Measurements from ENCODE around the gene PPP1R3E.

Gene PPP1R3E

GRCh38 chr14:23344481-23344880 is 41.8 kb upstream of the PPP1R3E start:
- Histone ChIP-seq H3K4me3 (ENCODE audit: low read length) (no peak overlapping the region), H2AFZ (ENCODE audit: low read depth, low read length) (peak overlapping the region; percentile 12; the same call in 1 of the 2 replicates), H3K9ac (ENCODE audit: low read length) (no peak overlapping the region), H3K27ac (ENCODE audit: low read length) (no peak overlapping the region), H3K9me3 (ENCODE audit: insufficient read depth, low read length) (peaks cover 14% of the 10 kb centered on the region; the same call in 1 of the 2 replicates), H3K27me3 (ENCODE audit: low read depth, low read length) (no peaks in the 10 kb centered on the region; the same call in 1 of the 2 replicates), H3K4me2 (ENCODE audit: low read length) (no peak overlapping the region), H4K20me1 (ENCODE audit: insufficient read depth, low read length) (no peaks in the 10 kb centered on the region), H3K36me3 (replicated peaks; ENCODE audit: low read depth, low read length) (no peaks in the 10 kb centered on the region), H3K79me2 (ENCODE audit: low read length) (no peaks in the 10 kb centered on the region), H3K4me1 (ENCODE audit: low read length) (no peaks in the 10 kb centered on the region)
- TF ChIP-seq, protein P1, sequence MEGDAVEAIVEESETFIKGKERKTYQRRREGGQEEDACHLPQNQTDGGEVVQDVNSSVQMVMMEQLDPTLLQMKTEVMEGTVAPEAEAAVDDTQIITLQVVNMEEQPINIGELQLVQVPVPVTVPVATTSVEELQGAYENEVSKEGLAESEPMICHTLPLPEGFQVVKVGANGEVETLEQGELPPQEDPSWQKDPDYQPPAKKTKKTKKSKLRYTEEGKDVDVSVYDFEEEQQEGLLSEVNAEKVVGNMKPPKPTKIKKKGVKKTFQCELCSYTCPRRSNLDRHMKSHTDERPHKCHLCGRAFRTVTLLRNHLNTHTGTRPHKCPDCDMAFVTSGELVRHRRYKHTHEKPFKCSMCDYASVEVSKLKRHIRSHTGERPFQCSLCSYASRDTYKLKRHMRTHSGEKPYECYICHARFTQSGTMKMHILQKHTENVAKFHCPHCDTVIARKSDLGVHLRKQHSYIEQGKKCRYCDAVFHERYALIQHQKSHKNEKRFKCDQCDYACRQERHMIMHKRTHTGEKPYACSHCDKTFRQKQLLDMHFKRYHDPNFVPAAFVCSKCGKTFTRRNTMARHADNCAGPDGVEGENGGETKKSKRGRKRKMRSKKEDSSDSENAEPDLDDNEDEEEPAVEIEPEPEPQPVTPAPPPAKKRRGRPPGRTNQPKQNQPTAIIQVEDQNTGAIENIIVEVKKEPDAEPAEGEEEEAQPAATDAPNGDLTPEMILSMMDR (IDR thresholded peaks at IDR 0.05; ENCODE audit: low read depth, low read length) = no peak
- no peak for TF ChIP-seq EZH2phosphoT487 (IDR thresholded peaks at IDR 0.05; ENCODE audit: low read depth)

- H3K9me3 ChIP-seq (ENCODE audit: insufficient read depth, low read length) = peaks cover 19% of the 10 kb centered on the region
Measured at GRCh38 chr14:23339506-23340268, 37.0 kb upstream of the PPP1R3E start.

GRCh38 chr14:23335623-23336022 is 33.0 kb upstream of the PPP1R3E start:
- Histone ChIP-seq H3K4me1 (ENCODE audit: low read length) (no peaks in the 10 kb centered on the region), H2AFZ (ENCODE audit: low read depth, low read length) (no peak overlapping the region), H3K4me2 (ENCODE audit: low read length) (no peak overlapping the region), H3K4me3 (ENCODE audit: low read length) (no peak overlapping the region), H3K27me3 (ENCODE audit: low read depth, low read length) (no peaks in the 10 kb centered on the region), H3K36me3 (replicated peaks; ENCODE audit: low read depth, low read length) (no peaks in the 10 kb centered on the region), H4K20me1 (ENCODE audit: insufficient read depth, low read length) (no peaks in the 10 kb centered on the region), H3K79me2 (ENCODE audit: low read length) (no peaks in the 10 kb centered on the region), H3K9ac (ENCODE audit: low read length) (no peak overlapping the region), H3K9me3 (ENCODE audit: insufficient read depth, low read length) (peaks cover 16% of the 10 kb centered on the region), H3K27ac (ENCODE audit: low read length) (no peak overlapping the region)
- TF ChIP-seq, protein P1 (IDR thresholded peaks at IDR 0.05; ENCODE audit: low read depth, low read length) = no peak
- TF ChIP-seq EZH2phosphoT487 (IDR thresholded peaks at IDR 0.05; ENCODE audit: low read depth) = no peak

More at GRCh38 chr14:23339506-23340268, 37.0 kb upstream of the PPP1R3E start:
- no peaks in the 10 kb centered on the region for H3K79me2 ChIP-seq (ENCODE audit: low read length)
- no peaks in the 10 kb centered on the region for H3K36me3 ChIP-seq (replicated peaks; ENCODE audit: low read depth, low read length)
- H3K27ac ChIP-seq (ENCODE audit: low read length) = no peak overlapping the region
- no peak overlapping the region for H3K4me3 ChIP-seq (ENCODE audit: low read length)
- H3K4me1 ChIP-seq (ENCODE audit: low read length) = no peaks in the 10 kb centered on the region
- no peak overlapping the region for H3K9ac ChIP-seq (ENCODE audit: low read length)
- H3K27me3 ChIP-seq (ENCODE audit: low read depth, low read length) = no peaks in the 10 kb centered on the region; the same call in 1 of the 2 replicates
- H2AFZ ChIP-seq (ENCODE audit: low read depth, low read length) = no peak overlapping the region
- no peak overlapping the region for H3K4me2 ChIP-seq (ENCODE audit: low read length)
- TF ChIP-seq, protein P1 (IDR thresholded peaks at IDR 0.05; ENCODE audit: low read depth, low read length) = no peak
- TF ChIP-seq EZH2phosphoT487 (IDR thresholded peaks at IDR 0.05; ENCODE audit: low read depth) = no peak
- H4K20me1 ChIP-seq (ENCODE audit: insufficient read depth, low read length) = no peaks in the 10 kb centered on the region

DNA sequence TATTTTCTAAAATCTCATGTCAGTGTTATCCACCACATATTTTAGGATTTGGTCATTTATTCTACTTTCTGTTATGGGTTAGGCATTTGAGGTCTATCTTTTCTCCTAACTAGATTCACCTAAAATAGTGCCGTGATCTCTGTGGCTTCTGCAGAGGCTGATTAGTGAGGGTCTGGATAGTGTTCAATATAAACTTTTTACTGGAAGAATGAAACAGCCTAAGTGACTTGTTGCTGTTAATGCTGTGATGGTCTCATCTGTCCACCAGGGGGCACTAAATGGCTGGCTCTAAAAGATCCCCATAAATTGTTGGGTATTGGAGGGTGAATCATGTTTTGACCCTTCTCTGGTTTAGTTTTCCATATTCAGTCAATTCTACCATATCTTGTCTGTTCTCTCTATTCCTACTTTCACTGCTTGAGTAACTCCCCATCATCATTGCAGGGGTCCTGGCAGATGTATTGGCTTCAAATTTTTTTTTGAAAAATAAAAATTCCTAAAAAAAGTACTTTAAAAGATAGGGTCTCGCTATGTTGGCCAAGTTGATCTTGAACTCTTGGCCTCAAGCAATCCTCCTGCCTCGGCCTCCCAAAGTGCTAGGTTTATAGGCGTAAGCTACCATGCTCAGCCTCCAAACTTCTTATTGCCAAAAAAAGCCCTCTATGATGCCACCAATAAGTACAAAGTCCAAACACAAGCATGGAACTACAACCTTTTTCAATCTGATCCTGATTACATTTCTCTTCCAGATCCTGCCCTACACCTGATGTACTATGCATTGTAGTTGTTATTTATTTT is 25.5 kb upstream of the PPP1R3E start:
- no peak overlapping the region for H3K4me3 ChIP-seq (ENCODE audit: low read length)
- no peak overlapping the region for H3K9ac ChIP-seq (ENCODE audit: low read length)
- peaks cover 10% of the 10 kb centered on the region for H3K79me2 ChIP-seq (ENCODE audit: low read length)
- H4K20me1 ChIP-seq (ENCODE audit: insufficient read depth, low read length) = no peaks in the 10 kb centered on the region
- no peaks in the 10 kb centered on the region for H3K27me3 ChIP-seq (ENCODE audit: low read depth, low read length)
- H3K36me3 ChIP-seq (replicated peaks; ENCODE audit: low read depth, low read length) = peaks cover 20% of the 10 kb centered on the region
- H2AFZ ChIP-seq (ENCODE audit: low read depth, low read length) = no peak overlapping the region
- no peak overlapping the region for H3K27ac ChIP-seq (ENCODE audit: low read length)
- TF ChIP-seq EZH2phosphoT487 (IDR thresholded peaks at IDR 0.05; ENCODE audit: low read depth) = no peak
- TF ChIP-seq, protein P1 (IDR thresholded peaks at IDR 0.05; ENCODE audit: low read depth, low read length) = peak; percentile 85
- no peak overlapping the region for H3K4me2 ChIP-seq (ENCODE audit: low read length)
- no peaks in the 10 kb centered on the region for H3K9me3 ChIP-seq (ENCODE audit: insufficient read depth, low read length)
- H3K4me1 ChIP-seq (ENCODE audit: low read length) = peaks cover 3% of the 10 kb centered on the region
